HG03575 (cell line): Measurements from ENCODE around the gene ATG9B.
"Not testable (repeated sequence)": the region's sequence is repeated elsewhere in the genome, so short reads cannot be mapped to it uniquely, and the experiment has no call there.

Source experiments
- ATAC-seq: cut with Tn5 transposase; IDR thresholded peaks from one replicate; pipeline ENCODE4 v1.9.1; 2021; ENCODE audit not compliant: unreplicated experiment, insufficient number of reproducible peaks, low FRiP score; ENCODE audit errors: extremely low read depth

Gene ATG9B

GRCh38 chr7:151020231-151020630 lies 4.1 kb downstream of the ATG9B start:
- no peak for ATAC-seq

GRCh38 chr7:151019130-151019447 lies 5.2 kb downstream of the ATG9B start:
- no peak for ATAC-seq

DNA sequence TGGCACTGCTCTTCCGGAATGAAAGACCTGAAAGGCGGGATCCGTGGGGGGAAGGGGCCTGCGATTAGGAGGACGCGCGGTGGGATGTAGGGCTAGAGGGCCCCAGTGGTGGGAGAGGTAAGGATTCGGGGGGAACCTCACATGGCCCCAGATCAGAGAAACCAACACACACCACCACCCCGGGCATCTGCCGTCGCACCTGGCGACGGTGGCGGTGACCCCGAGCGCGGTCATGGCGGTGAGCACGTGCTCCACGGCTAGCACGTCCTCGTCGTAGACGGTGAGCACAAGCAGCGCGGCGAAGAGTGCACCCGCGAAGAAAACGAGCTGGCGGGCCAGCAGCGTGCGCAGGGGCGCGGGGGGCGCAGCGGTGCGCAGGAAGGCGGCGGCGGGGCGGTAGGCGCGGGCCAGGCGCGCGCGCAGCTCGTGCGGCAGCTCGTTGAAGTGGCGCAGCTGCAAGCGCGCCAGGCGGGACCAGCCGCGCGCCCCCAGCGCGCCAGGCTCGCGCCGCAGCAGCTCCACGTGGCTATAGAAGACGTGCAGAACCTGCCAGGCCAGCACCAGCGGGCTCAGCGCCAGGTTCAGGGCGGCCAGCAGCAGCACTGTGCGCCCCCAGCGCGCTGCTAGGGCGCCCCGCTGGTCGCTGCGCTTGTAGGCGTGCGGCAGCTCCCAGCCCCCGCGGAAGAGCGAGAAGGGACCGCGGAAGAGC lies 5.7 kb downstream of the ATG9B start:
- no peak for ATAC-seq

GRCh38 chr7:151017953-151018420 lies 6.3 kb downstream of the ATG9B start:
- no peak for ATAC-seq

GRCh38 chr7:151017370-151017952 lies 6.8 kb downstream of the ATG9B start:
- no peak for ATAC-seq

DNA sequence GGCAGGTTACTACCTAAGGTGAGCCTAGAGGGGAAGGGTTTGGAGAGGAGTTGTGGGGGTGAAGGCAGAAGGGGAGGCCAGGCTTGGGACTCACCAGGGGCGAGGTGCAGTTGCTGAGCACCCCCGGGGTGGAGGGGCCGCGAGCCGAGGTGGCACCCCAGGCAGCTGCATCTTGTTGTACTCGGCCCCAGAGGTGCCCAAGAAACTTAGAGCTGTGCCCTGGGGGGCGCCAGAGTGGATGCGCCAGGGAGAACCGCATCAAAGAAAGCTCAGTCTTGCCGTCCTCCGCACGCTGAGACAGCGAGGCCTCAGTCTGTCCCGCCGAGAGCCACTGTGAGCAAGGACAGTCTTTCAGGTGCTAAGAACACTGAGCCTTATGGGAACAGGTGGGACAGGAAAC lies 7.4 kb downstream of the ATG9B start:
- no peak for ATAC-seq

DNA sequence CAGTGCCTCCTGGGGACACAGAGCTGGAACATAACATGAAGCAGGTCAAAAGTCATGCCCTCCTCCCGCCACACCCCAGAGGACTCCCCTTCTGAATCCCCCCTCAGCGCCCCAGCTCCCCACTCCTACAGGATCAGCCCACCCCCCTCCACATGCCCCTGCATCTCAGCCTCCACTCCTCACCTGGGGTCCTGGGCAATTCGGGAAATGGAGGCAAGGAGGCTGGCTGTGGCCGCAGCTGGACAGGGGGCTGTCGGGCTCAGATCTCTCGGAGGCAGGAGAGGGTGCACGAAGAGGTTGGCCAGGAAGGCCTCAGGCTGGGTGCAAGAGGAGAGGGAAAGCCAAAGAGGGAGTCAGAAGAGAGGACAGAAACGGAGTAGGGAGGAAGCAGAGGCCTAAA lies 7.8 kb downstream of the ATG9B start:
- ATAC-seq: no peak

GRCh38 chr7:151015967-151016366 lies 8.3 kb downstream of the ATG9B start:
- ATAC-seq: no peak

- ATAC-seq: no peak
Measured at GRCh38 chr7:151014950-151015349, 9.3 kb downstream of the ATG9B start.

DNA sequence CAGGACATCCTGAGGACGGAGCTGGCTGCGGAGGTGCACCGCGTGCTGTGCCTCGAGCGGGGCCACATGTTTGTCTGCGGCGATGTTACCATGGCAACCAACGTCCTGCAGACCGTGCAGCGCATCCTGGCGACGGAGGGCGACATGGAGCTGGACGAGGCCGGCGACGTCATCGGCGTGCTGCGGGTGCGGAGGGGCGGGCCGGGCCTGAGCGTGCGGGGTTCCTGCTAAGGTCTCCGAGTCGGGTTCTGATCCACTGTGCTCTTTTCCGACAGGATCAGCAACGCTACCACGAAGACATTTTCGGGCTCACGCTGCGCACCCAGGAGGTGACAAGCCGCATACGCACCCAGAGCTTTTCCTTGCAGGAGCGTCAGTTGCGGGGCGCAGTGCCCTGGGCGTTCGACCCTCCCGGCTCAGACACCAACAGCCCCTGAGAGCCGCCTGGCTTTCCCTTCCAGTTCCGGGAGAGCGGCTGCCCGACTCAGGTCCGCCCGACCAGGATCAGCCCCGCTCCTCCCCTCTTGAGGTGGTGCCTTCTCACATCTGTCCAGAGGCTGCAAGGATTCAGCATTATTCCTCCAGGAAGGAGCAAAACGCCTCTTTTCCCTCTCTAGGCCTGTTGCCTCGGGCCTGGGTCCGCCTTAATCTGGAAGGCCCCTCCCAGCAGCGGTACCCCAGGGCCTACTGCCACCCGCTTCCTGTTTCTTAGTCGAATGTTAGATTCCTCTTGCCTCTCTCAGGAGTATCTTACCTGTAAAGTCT lies 10.4 kb downstream of the ATG9B start:
- ATAC-seq: no peak

DNA sequence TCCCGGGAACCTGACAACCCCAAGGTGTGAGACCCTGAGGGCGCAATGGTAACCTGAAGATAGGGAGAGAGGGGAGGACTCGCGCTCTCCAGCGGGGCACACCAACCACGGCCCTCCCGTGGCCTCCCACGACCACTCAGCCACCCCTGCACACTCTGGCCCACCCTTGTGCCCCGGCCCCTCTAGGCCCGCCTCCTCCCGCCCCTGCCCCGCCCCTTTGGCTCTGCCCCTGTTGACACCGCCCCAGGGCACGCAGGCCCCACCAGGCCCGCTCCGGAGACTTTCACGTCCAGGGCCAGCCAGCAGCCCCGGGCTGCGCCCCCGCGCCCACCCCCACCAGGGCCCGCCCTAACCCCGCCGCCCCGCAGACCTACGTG lies 10.9 kb downstream of the ATG9B start:
- ATAC-seq: no peak

- ATAC-seq: no peak
Measured at GRCh38 chr7:151012911-151013347, 11.4 kb downstream of the ATG9B start.

GRCh38 chr7:151012031-151012692 lies 12.1 kb downstream of the ATG9B start:
- no peak for ATAC-seq

GRCh38 chr7:151011616-151012015 lies 12.7 kb downstream of the ATG9B start:
- not testable (repeated sequence) for ATAC-seq

GRCh38 chr7:151011097-151011409 lies 13.2 kb downstream of the ATG9B start:
- no peak for ATAC-seq

- ATAC-seq: no peak
Measured at GRCh38 chr7:151010307-151011096, 13.8 kb downstream of the ATG9B start.

GRCh38 chr7:151010037-151010306 lies 14.3 kb downstream of the ATG9B start:
- no peak for ATAC-seq

- ATAC-seq: no peak
Measured at GRCh38 chr7:151009327-151010036, 14.8 kb downstream of the ATG9B start.
